Medulla oblongata (tissue), 1 donor: ENCODE data around the gene SDCCAG8.
A peak's percentile ranks its signal among the peaks of the same experiment; 100 is the strongest.

Source experiments
- DNase-seq: peaks from one replicate; pipeline ENCODE4 v3.0.0-alpha.2; 2015; ENCODE audit errors: extremely low spot score

The SDCCAG8 gene

DNA sequence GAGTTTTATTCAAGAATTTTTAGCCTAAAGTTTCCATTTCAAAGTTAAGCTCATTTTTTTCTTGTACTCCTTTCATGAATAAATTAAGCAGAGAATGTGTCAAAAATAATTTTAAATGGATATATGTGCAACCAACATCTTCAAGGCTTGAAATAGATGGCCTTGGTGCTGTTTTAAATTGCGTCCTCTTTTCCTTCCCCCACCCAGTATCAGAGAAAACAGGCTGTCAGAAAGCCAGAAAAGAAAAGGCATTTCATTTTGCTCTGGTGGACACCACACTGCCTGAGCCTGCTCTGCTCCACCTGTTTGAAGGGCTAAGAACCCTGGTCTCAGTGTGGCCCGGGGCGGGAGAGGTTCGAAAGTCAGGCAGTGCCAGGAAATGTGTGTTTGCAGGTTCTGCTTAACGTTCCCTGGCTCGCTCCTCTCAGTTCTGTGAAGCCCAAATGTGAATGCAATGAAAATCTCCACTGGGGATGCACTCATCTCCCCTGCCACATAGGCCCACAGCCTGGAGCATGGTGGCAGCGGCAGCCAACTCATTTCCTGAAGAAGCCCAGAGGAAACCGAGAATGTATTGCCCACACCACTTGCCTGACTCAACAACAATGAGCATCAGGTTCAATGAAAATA lies 134.4 kb downstream of the SDCCAG8 start:
- DNase-seq, result no peak

- DNase-seq, result no peak
Observed at GRCh38 chr1:243391355-243391754, 135.5 kb downstream of the SDCCAG8 start.

DNA sequence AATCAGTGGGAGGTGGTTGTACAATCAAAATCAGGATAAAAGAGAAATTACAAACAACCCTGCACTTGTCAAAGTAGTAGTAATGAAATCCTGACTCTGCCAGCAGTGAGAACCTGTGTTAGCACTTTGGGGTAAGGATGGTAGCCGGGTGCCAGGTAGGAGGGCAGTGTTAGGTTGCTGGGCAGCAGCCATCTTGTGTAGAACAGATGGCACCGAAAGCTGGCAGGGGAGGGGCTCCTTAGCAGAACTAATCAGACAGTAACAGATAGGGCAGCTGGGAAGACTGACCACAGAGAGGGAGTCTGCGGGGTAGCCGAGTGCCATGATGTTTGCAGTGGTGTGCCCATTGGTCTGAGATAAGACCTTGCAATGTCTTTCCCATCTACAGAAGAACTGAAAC lies 137.3 kb downstream of the SDCCAG8 start:
- no peak for DNase-seq

DNA sequence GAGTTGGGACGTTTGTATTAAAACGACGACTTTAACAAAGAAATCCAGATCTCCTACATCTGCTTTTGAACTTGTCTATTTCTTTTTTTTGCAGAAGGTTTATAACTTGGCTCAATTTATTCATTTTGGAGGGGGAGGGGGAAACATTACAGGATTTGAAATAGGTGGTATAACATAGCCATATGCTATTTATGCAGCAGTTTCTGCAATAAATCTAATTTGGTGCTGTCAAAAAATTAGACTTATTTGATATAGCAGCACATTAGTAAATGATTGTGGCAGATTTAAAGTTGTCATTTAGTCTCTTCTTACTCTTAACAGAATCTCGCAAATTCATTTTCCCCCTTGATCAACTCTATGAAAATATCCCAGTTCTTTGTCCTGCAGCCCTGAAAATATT lies 138.2 kb downstream of the SDCCAG8 start:
- no peak for DNase-seq

DNA sequence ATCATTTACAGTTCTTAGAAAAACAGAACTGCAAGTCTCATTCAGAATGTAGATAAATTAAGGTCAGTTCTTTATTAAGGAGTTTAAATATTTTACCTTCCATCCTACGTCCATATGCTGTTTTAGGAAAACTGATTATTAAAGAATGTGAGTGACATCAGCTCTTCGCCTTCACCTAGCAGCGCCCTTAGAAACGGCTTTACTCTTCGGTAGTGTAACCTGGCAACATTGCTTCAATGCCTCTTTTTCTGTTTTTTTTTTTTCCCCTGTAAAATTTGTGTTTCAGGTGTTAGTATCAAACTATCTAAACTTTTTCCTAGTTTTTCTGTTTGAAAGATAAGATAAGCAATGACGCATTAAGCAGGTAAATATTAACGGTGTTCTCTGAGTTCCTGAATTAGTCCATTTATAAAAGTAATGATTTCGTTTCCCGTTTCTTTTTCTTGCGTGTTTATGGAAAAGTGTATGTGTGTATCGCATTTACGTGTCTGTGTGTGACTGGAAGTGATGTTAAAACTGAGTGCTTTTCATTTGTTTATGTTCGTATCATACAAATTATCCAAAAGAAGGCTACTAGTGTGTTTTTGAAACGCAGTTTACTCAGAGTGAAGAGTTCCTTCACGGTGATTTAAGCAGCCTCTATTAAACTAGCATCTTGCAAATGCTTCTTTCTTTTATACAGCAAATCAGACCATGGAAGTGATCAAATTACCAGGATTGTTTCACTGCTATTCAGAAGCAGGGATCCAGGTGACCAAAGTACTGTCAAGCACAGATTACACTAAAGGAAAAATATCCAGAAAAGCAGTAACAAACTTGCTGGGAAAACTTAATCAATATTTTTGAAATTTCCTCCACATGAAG lies 139.0 kb downstream of the SDCCAG8 start:
- no peak for DNase-seq

- no peak for DNase-seq
Observed at GRCh38 chr1:243396424-243396823, 140.6 kb downstream of the SDCCAG8 start.

GRCh38 chr1:243396876-243397275 lies 141.0 kb downstream of the SDCCAG8 start:
- no peak for DNase-seq

GRCh38 chr1:243397613-243398321 lies 141.9 kb downstream of the SDCCAG8 start:
- DNase-seq, result no peak

- DNase-seq, result no peak
Observed at GRCh38 chr1:243399561-243400155, 143.8 kb downstream of the SDCCAG8 start.

- DNase-seq, result no peak
Observed at GRCh38 chr1:243402868-243403267, 147.0 kb downstream of the SDCCAG8 start.

DNA sequence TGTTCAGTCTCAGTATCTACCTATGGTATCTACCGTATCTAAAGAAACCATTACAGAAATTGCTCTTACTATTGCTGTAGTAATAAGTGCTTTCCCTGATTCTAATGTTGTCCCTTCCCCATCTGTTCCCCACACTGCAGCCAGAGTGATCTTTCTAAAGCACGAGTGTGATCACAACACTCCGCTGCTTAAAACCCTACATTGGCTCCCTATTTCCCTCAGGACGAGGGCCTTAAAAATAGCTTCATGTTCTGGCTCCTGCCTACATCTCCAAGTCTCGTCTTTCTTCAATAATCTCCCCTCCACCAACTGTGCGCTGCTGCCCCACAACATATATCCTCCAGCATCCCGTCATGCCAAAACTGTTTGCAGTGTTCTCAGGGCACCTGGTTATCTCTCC lies 150.6 kb downstream of the SDCCAG8 start:
- DNase-seq, result no peak

GRCh38 chr1:243407284-243408018 lies 151.6 kb downstream of the SDCCAG8 start:
- no peak for DNase-seq

- no peak for DNase-seq
Observed at GRCh38 chr1:243408479-243408878, 152.6 kb downstream of the SDCCAG8 start.

DNA sequence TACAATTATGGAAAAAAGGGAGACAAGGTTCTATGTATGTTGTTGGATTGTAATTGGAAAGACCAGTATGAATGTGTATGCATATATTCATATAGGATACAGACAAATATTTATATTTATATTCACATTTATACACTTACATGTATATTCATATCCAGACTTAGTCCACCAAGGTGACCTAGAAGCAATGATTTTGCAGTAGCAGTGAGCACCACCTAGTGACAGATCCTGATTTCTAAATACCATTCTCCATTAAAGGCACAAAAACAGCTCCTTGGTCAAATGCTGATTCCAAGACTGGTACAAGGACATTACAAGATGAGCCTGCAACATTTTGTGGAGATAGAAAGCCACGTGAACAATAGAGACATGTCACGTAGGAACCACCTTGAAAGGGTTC lies 153.4 kb downstream of the SDCCAG8 start:
- DNase-seq, result no peak

- no peak for DNase-seq
Observed at GRCh38 chr1:243411472-243411871, 155.6 kb downstream of the SDCCAG8 start.

DNA sequence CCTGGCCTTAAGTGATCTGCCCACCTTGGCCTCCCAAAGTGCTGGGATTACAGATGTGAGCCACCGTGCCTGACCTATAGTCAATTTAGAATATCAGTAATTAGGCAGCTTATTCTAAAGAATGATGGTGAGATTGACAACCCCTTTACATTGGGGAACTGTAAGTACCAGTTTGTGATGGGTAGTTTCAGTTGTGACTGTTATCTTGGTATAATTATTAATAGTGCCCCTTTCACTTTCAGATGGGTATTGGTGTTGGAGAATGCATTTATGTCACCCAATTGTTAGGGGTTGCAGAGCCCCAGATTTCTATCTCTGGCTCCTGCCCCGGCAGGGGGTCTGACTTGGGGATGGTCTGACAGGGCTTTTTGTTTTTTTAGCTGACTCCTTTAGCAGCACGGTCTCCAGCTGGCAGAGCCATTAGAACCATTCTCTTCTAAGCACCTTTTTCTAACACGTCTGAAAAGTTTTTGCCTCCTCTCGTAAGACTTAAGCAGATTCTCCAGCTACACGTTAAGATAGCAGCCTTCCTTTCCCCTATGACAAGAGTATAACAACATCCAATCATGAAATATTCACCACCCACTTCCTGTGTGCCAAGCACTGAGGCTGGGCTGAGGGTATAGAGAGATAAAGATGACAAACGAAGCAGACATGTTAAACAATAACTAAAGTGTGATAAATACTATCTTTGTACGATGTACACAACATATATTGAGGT lies 157.8 kb downstream of the SDCCAG8 start:
- no peak for DNase-seq

- DNase-seq, result no peak
Observed at GRCh38 chr1:243414152-243414494, 158.3 kb downstream of the SDCCAG8 start.

- peak; percentile 23 for DNase-seq
Observed at GRCh38 chr1:243415663-243416408, 160.0 kb downstream of the SDCCAG8 start.

- DNase-seq, result peak; percentile 16
Observed at GRCh38 chr1:243416495-243416894, 160.7 kb downstream of the SDCCAG8 start.
